HepG2 (cell line): ENCODE measurements around the gene PWP1. TPM values are rescaled to one million over a fixed set of nuclear protein-coding genes. Genes with fewer than 3 reads are reported as not detected.

Experiments
- ATAC-seq: fragments of 200-7000 bp; cut with Tn5 transposase; 3 replicates; pipeline ENCODE4 v1.9.1; 2020; ENCODE audit warnings: mild to moderate bottlenecking, moderate library complexity
- BruUV-seq: library from RNA; stranded (reverse); fragments of 400-500 nt; replicated peaks from 2 replicates; lab custom pipeline; 2021; lab: Mats Ljungman, UMichigan
- CTCF ChIA-PET: fragments of 300-600 bp; formaldehyde crosslinking; extraction: SDS; loops from one replicate; lab custom pipeline; 2021; ENCODE audit warnings: low total read pairs, inconsistent platforms, low intra/inter-chr PET ratio; lab: Yijun Ruan, JAX
- POLR2A ChIA-PET: fragments of 350-600 bp; sonication (Branson Sonifier 250); formaldehyde crosslinking; loops from one replicate; lab custom pipeline; 2020; ENCODE audit warnings: antibody characterized with exemption, inconsistent platforms; lab: Yijun Ruan, JAX
- DNase-seq: peaks from one replicate; pipeline ENCODE4 v3.0.0-alpha.2; 2015; ENCODE audit warnings: low spot score
- FAIRE-seq: peaks from 3 replicates; lab custom pipeline; 2011; peaks lifted over from hg19 to GRCh38; lab: Jason Lieb, UNC
- H2AFZ ChIP-seq: one replicate; pipeline ENCODE4 v1.6.1; 2011; ENCODE audit warnings: low read length, inconsistent platforms
- H3K27ac ChIP-seq: fragments of 300-600 bp; 3 replicates; pipeline ENCODE4 v1.8.0; 2011; ENCODE audit warnings: mixed run types, mild to moderate bottlenecking, mixed read lengths, low read length, inconsistent platforms; ENCODE audit not compliant: insufficient read depth; ENCODE audit errors: extremely low read length
- H3K27me3 ChIP-seq, 2 experiments: fragments of 200-600 bp in 1 of 2; 2 replicates in 1 of 2; 3 replicates in 1 of 2; pipeline versions ENCODE4 v1.6.0 to v1.8.0; 2011; ENCODE audit warnings: low read length in 2 of 2, mild to moderate bottlenecking in 2 of 2, moderate library complexity in 2 of 2, inconsistent platforms in 1 of 2; ENCODE audit not compliant: insufficient read depth in 2 of 2, control insufficient read depth in 1 of 2
- H3K36me3 ChIP-seq, 2 experiments: fragments of 200-600 bp in 1 of 2; replicated peaks in 1 of 2; 2 replicates in 1 of 2; 3 replicates in 1 of 2; pipeline versions ENCODE4 v1.5.1 to v1.8.0; 2011; ENCODE audit warnings: low read length in 2 of 2, inconsistent platforms in 1 of 2; ENCODE audit not compliant: insufficient read depth in 2 of 2, control insufficient read depth in 1 of 2
- H3K4me1 ChIP-seq: 2 replicates; pipeline ENCODE4 v1.5.1; 2012; ENCODE audit warnings: low read length, inconsistent platforms; ENCODE audit not compliant: insufficient read depth
- H3K4me2 ChIP-seq: 2 replicates; pipeline ENCODE4 v1.6.0; 2011; ENCODE audit warnings: low read depth, low read length, inconsistent platforms
- H3K4me3 ChIP-seq, 3 experiments: fragments of 200-600 bp in 1 of 3; sonication (generic), shearing (Covaris generic) in 1 of 3; replicated peaks in 1 of 3; 2 replicates each; pipeline ENCODE4 v1.5.1; 2011 to 2016; ENCODE audit warnings: low read length in 3 of 3, inconsistent platforms in 2 of 3, low read depth in 2 of 3, mild to moderate bottlenecking in 2 of 3, control low read depth in 1 of 3, mixed read lengths in 1 of 3; ENCODE audit not compliant: insufficient read depth in 1 of 3
- H3K79me2 ChIP-seq: one replicate; pipeline ENCODE4 v1.6.1; 2011; ENCODE audit warnings: low read length, inconsistent platforms; ENCODE audit not compliant: insufficient read depth
- H3K9ac ChIP-seq: 2 replicates; pipeline ENCODE4 v1.6.0; 2011; ENCODE audit warnings: mild to moderate bottlenecking, low read depth, low read length, inconsistent platforms; ENCODE audit not compliant: insufficient read depth
- H3K9me3 ChIP-seq: 2 replicates; pipeline ENCODE4 v1.5.1; 2012; ENCODE audit warnings: mild to moderate bottlenecking, low read length
- H4K20me1 ChIP-seq: 2 replicates; pipeline ENCODE4 v1.6.0; 2011; ENCODE audit warnings: inconsistent platforms, mild to moderate bottlenecking, low read length, moderate library complexity; ENCODE audit not compliant: insufficient read depth
- ISX ChIP-seq: sonication (generic); formaldehyde crosslinking; conservative IDR thresholded peaks from 2 replicates; pipeline ENCODE4 v1.5.0; 2020; ENCODE audit warnings: missing genetic modification reagents
- JARID2 ChIP-seq: sonication (generic); formaldehyde crosslinking; IDR thresholded peaks from 2 replicates; pipeline ENCODE4 v1.8.1; 2023; ENCODE audit warnings: missing genetic modification reagents, inconsistent platforms; ENCODE audit not compliant: insufficient replicate concordance
- ONECUT2 ChIP-seq: sonication (generic); formaldehyde crosslinking; IDR thresholded peaks from 2 replicates; pipeline ENCODE4 v1.4.0; 2020; ENCODE audit warnings: missing genetic modification reagents
- POLR2AphosphoS2 ChIP-seq: IDR thresholded peaks from 2 replicates; pipeline ENCODE4 v1.6.1; 2011; ENCODE audit warnings: low read depth, low read length, improper control_type of control experiment
- RAD21 ChIP-seq: fragments of 450-650 bp; formaldehyde crosslinking; IDR thresholded peaks from 2 replicates; pipeline ENCODE4 v1.5.0; 2020; ENCODE audit warnings: mild to moderate bottlenecking
- SOX5 ChIP-seq: IDR thresholded peaks from 2 replicates; pipeline ENCODE4 v1.6.1; 2016; ENCODE audit warnings: borderline replicate concordance
- TBX3 ChIP-seq: fragments of 450-650 bp; IDR thresholded peaks from 2 replicates; pipeline ENCODE4 v1.6.1; 2017; ENCODE audit warnings: antibody characterized with exemption, mild to moderate bottlenecking, inconsistent platforms, borderline replicate concordance
- WGBS: methylation state at CpG from one replicate; pipeline ENCODE4 v1.1.6; 2017; ENCODE audit warnings: low lambda C conversion rate; 5-methylcytosine and 5-hydroxymethylcytosine counted together
- in situ Hi-C: cut with HindIII; loops from 2 replicates; pipeline ENCODE4 v1.10.0; 2017; ENCODE audit warnings: low pct_unique_long_range_greater_than_20kb; ENCODE audit not compliant: extremely low pct_ligation_motif_present
- intact Hi-C: fragments of 100-400 bp; cut with micrococcal nuclease; formaldehyde crosslinking; loops from one replicate; pipeline ENCODE4 v1.10.0; 2022; ENCODE audit not compliant: unreplicated experiment
- polyA plus RNA-seq, 8 experiments: library from polyadenylated mRNA; depleted of rRNA in 3 of 8; stranded (reverse) in 7 of 8; unstranded in 1 of 8; fragments of >200 nt; fragmentation: Illumina TruSeq in 4 of 8; extraction: Trizol in 4 of 8; gene quantifications; 2 replicates each; pipeline versions ENCODE4 v1.2.1 to v1.2.3, GENCODE V29; 2011 to 2016; ENCODE audit warnings: low read depth in 4 of 8, missing spikeins in 1 of 8, mixed read lengths in 1 of 8; ENCODE audit not compliant: insufficient read depth in 1 of 8
- total RNA-seq, 5 experiments: library from RNA; depleted of rRNA; stranded (reverse); fragments of >200 nt; fragmentation: Illumina TruSeq; extraction: Trizol; gene quantifications; 2 replicates each; pipeline ENCODE4 v1.2.3, GENCODE V29; 2016; ENCODE audit warnings: low read depth in 1 of 5
- TF ChIP-seq, protein P1 (sequence below): conservative IDR thresholded peaks from 2 replicates; pipeline ENCODE4 v1.6.1; 2018; ENCODE audit warnings: missing genetic modification reagents
- TF ChIP-seq, protein P2 (sequence below): sonication (generic); formaldehyde crosslinking; IDR thresholded peaks from 2 replicates; pipeline ENCODE4 v1.4.0; 2020; ENCODE audit warnings: mild to moderate bottlenecking, missing genetic modification reagents

The PWP1 gene
- total and polyA plus RNA-seq, 2 of the 13 experiments (the other 11 are each of a cell fraction or from before 2014, with no cell fraction given), result 65.9 to 70.2 TPM

DNA sequence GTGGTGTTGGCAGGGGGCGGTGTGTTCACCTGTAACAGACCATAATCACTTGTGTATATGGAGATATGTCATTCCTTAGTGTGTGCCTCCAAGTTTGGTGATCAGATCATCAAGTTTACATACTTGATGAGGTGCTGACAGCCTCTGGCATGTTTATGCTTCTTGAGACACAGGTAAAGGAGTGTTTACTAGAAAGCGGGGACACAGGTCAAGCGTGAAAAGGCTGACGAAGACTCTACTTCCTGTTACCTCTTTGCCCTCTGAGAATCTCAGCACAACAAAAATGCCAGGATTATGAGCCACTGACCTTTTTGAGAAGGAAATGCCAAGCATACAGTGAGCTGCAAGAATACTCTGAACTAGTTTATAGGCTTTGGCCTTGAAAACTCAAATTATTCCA, 45.8 kb downstream of the PWP1 start (continued):
- TF ChIP-seq, protein P1, sequence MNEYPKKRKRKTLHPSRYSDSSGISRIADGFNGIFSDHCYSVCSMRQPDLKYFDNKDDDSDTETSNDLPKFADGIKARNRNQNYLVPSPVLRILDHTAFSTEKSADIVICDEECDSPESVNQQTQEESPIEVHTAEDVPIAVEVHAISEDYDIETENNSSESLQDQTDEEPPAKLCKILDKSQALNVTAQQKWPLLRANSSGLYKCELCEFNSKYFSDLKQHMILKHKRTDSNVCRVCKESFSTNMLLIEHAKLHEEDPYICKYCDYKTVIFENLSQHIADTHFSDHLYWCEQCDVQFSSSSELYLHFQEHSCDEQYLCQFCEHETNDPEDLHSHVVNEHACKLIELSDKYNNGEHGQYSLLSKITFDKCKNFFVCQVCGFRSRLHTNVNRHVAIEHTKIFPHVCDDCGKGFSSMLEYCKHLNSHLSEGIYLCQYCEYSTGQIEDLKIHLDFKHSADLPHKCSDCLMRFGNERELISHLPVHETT (CRISPR knock-in tag), result no peak
- TF ChIP-seq JARID2 (CRISPR knock-in tag), result no peak

DNA sequence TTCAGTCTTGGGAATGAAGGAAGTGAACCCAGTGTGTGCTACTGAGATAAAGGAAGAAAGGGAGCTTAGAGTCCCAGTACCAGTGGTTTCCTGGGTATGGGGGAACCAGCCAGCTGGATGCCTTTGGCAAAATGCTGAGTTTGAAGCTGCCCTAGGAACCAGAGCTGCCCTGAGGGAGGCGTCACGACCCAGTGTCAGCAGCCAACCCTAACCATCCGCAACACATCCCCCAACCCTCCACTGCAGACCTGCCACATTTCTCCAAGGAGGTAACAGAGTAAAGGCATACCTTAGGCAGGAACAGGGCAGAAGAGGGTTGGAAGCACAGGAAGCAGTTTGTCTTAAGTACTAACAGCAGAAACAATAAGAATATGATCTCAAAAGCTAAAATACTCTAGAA, 46.8 kb downstream of the PWP1 start:
- no peak overlapping the region for H3K9ac ChIP-seq
- intact Hi-C loops (no loop called here), in situ Hi-C loops (no loop called here)
- H3K9me3 ChIP-seq, result no peaks in the 10 kb centered on the region
- H4K20me1 ChIP-seq, result no peaks in the 10 kb centered on the region; the same call in 1 of the 2 replicates
- BruUV-seq, result no TSS peak
- TF ChIP-seq ONECUT2 (CRISPR knock-in tag) (no peak), ISX (CRISPR knock-in tag) (no peak), RAD21 (no peak), TBX3 (no peak), POLR2AphosphoS2 (no peak), SOX5 (CRISPR knock-in tag) (no peak)
- TF ChIP-seq, protein P2, sequence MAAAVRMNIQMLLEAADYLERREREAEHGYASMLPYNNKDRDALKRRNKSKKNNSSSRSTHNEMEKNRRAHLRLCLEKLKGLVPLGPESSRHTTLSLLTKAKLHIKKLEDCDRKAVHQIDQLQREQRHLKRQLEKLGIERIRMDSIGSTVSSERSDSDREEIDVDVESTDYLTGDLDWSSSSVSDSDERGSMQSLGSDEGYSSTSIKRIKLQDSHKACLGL (CRISPR knock-in tag), result no peak
- no peaks in the 10 kb centered on the region for H3K4me1 ChIP-seq
- ATAC-seq (no peak), FAIRE-seq (no peak), DNase-seq (no peak)
- WGBS, result 100% methylated on average over 3 of the region's 3 CpGs
- no peak overlapping the region for H3K4me2 ChIP-seq
- no peak overlapping the region for H3K27ac ChIP-seq
- ChIA-PET POLR2A (interaction anchor here (1.4 kb wide), 1 partner anchor 50 kb away, joined by 3 read pairs; no protein-coding TSS in a partner anchor), CTCF (no interaction called here)
- H2AFZ ChIP-seq, result no peak overlapping the region
- no peak overlapping the region for H3K4me3 ChIP-seq
- no peaks in the 10 kb centered on the region for H3K27me3 ChIP-seq
- H3K79me2 ChIP-seq, result no peaks in the 10 kb centered on the region
- peaks cover 11 to 33% of the 10 kb centered on the region in 2 experiments; a peak in 4 of 5 replicates for H3K36me3 ChIP-seq
